ENCODE data around the gene GPATCH8.
"Not testable (repeated sequence)": the region's sequence is repeated elsewhere in the genome, so short reads cannot be mapped to it uniquely, and the experiment has no call there.

GPATCH8 gene

DNA sequence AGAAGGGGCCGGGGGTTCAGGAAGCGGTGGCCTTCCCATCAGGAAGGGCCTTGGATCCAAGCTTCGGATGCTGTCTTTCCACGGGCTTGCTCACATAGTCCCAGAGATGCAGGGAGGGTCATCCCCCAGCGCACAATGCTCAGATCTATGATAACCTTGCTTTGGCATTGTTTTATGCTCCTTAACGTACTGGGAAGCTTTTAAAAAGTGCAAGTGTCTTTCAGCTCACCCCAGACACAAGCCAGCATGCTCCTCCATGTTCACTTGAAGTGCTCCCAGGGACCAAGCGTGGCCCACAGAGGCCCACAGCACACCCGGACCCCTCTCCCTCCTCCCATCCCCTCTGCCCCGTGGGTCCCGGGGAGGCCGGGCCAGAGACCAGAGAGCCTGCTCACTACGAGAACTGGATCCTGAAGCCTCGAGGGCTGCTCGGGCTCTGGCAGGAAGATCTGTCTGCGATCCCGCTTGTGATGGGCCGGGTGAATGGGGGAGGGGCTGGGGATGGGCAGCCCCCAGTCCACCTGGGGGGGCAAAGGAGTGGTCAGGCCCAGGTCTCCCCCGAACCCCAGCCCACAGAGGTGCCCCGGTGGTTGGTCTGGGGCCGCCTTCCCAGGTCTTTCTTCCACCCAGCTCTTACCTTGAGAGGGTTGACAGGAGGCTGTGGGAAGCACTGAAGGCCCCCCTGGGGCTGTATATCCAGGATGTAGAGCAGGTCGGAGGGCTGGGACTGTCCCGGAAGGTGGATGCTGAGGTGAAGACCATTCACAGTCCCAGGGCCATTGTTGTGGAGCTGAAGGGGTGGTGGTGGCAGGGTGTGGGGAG, 127.8 kb downstream of the GPATCH8 start:
- DNase-seq (ENCODE audit: low read depth in 2 of 2) = no peak

DNA sequence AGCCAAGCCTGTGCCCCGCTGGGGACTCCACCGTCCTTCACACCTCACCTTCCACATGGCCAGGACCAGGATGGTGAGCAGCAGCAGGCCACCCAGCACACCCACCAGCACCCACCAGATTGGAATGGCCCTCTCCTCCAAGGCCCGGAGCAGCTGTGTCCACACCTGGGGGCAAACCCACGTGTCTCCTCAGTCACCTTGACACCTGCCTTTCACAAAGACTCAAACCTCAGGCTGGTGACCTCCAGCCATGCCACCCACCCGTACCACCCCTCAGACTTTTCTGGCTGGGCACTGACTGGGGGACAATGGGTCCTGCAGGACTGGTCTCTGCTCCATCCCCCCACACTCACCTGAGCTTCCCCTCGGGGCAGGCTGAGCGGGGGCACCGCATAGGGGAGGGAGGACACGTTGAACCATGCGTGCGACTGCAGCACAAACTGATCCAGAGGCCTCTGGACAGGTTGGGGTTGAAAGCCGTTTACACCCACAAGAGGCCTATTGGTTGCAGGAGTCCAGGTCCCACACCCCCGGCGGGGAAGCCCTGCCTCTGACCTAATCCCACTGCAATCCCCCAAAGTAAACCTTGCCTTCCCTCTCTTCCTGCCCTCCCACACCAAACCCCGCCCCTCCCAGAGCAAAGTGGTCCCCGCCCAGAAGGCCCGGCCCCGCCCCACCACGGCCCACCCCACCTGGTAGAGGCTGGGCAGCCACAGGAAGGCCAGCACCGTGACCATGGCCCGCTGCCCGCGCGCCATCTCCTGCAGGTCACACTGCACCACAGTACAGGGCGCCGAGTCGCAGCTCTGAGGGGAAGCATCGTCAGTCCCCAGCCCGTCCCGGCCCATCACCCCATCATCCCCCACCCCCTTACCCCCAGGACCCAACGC, 128.7 kb downstream of the GPATCH8 start:
- no peak for DNase-seq (ENCODE audit: low read depth in 2 of 2)

DNA sequence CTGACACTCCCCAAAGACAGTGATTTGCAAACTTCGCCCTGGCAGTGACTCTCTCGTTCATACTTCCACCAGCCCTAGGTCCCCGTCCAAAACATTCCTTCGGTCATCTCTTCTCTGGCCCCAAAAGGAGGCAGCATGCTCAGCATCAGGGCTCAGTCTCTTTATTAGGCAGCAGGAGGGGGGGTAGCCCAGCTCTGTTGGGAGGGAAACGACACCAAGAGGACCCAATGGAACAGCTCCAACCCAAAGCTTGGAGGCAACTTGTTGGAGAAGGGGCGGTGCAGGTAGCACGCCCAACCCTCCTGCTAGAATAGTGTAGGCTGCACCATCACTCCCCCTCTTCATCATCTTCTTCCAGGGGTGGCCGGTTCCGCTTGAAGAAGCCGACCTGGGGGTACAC, 131.2 kb downstream of the GPATCH8 start:
- no peak for DNase-seq (ENCODE audit: low read depth in 2 of 2)

DNA sequence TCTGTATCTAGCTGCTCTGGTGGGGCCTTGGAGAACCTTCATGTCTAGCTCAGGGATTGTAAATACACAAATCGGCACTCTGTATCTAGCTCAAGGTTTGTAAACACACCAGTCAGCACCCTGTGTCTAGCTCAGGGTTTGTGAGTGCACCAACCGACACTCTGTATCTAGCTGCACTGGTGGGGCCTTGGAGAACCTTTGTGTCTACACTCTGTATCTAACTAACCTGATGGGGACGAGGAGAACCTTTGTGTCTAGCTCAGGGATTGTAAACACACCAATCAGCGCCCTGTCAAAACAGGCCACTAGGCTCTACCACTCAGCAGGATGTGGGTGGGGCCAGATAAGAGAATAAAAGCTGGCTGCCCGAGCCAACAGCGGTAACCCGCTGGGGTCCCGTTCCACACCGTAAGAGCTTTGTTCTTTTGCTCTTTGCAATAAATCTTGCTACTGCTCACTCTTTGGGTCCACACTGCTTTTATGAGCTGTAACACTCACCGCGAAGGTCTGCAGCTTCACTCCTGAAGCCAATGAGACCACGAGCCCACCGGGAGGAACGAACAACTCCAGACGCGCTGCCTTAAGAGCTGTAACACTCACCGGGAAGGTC, 133.7 kb downstream of the GPATCH8 start:
- DNase-seq (ENCODE audit: low read depth in 2 of 2) = not testable (repeated sequence)

DNA sequence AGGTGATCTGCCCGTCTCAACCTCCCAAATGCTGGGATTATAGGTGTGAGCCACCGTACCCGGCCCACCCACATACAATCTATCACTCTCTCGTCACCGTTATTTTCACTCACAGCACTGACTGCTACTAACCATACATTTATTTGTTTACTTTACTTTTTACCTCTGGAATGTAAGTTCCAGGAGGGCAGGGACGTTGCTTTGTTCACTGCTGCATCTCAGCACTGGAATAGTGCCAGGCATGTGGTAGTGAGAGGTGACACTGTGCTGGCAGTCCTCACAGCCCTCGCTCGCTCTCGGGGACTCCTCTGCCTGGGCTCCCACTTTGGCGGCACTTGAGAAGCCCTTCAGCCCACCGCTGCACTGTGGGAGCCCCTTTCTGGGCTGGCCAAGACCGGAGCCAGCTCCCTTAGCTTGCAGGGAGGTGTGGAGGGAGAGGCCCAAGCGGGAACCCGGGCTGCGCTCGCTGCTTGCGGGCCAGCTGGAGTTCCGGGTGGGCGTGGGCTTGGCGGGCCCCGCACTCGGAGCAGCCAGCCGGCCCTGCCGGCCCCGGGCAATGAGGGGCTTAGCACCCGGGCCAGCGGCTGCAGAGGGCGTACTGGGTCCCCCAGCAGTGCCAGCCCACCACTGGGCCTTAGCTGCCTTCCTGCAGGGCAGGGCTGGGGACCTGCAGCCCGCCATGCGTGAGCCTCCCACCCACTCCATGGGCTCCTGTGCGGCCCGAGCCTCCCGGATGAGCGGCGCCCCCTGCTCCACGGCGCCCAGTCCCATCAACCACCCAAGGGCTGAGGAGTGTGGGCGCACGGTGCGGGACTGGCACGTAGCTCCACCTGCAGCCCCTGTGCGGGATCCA, 134.6 kb downstream of the GPATCH8 start:
- not testable (repeated sequence) for DNase-seq (ENCODE audit: low read depth in 2 of 2)

DNA sequence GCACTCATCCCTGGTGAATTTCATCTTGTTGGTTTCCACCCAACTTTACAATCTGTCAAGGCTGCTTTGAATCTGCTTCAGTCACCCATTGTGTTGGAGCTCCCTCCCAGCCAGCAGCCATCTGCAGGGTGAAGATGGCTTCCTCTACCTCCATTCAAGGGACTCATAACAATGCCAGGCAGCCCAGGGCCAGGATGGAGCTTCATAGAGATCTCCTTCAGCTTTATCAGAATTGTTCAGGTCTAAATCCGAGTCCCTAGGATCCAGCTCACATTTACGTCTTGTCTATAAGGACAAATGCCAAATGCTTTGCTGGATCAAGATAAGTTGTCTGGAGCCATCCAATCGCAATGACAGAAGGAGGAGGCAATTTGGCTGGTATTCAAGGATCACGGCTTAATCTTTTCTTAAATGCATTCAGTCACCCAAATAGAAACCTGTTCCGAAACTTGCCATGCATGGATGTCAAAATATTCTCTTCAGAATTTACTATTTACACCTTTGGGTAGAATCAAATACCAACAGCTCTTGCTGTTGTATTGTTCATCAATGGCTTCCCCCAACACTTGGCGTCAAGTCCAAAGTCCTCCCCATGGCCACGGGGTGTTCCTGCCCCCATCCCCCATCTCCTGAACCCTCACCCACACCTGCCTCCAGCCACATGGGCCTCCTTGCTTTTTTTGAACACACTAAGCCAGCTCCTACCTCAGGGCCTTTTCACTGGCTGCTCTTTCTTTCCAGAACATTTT, 135.8 kb downstream of the GPATCH8 start:
- DNase-seq (ENCODE audit: low read depth in 2 of 2) = no peak

DNA sequence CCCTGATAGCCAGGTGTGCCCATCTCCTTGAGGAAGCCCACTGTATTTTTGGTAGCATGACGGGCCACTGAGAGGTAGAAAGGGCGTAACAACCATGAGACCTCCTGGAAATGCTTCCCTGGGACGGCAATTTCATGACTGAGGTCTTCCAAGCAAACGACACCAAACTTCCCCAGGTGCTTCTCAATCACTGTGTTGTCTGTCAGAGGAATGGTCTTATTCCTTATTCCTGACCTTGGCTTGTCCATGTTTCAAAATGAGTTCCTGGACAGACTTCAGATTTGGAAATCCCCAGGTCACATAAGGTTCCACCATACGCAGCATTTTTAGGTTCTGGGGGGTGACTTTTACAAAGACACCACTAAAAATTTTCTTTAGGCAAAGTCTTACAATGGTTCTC, 138.2 kb downstream of the GPATCH8 start:
- not testable (repeated sequence) for DNase-seq (ENCODE audit: low read depth in 2 of 2)

DNA sequence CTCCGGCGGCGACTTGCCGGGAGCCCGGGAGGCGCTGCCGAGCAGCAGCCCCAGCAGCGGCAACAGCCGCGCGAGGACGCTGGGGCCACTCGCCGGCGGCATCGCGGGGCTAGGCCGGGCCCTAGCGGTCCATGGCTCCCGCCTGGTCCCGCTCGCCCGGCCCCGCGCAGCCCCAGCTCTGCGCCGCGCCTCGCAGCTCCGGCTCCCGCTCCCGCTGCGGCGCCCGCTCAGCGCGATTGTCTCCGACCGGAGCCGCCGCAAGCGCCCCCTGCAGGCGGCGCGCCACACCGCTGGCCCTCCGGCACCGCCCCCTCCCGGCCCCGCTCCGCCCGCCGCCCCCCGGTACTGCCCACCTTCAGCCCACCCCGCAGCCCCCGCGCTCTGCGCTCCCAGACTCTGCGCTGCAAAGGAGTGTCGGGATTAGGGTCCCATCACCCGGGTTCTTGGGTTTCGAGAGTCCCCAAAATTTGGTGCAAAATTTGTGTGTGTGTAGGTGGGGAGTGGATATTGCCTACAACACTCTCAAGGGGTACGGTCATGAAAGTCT, 139.5 kb downstream of the GPATCH8 start, which contains the start of gene FAM171A2:
Gene FAM171A2 (minus strand): TSS at position 241 of the 547 bp plus-strand sequence. CDS start 139 bp downstream, at position 102.
- peak; percentile 58 to 66 for DNase-seq (ENCODE audit: low read depth in 2 of 2)

DNA sequence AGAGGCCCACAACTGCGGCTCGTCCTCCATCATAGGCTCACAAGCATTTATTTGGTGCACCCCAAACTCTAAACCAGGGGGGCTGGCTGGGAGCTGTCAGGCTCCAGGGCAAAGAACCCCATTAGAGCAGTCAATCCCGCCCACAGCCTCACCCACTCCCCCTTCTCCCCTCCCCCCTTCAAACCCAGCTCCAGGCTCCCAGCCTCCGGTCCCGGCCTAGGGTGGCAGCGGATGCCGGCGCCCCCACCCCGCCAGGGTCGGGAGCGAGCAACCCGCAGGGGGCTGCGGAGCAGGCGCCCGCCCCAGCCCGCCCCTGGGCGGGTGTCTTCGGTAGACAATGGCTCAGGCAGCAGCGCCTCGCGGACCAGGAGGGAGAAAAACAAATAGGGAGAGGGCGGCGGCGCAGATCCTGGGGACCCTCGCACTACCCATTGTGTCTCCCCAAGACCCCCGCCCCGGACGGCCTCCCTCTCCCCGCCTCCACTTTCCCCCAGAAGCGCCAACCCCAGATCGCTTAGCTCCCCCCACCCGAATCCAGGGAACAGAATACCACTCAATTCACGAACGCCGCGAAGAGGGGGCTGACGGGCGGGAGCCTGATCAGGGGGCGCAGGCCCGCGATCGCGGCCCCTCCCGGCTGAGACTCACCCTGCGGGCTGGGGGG, 140.1 kb downstream of the GPATCH8 start:
- DNase-seq (ENCODE audit: low read depth in 2 of 2) = no peak

DNA sequence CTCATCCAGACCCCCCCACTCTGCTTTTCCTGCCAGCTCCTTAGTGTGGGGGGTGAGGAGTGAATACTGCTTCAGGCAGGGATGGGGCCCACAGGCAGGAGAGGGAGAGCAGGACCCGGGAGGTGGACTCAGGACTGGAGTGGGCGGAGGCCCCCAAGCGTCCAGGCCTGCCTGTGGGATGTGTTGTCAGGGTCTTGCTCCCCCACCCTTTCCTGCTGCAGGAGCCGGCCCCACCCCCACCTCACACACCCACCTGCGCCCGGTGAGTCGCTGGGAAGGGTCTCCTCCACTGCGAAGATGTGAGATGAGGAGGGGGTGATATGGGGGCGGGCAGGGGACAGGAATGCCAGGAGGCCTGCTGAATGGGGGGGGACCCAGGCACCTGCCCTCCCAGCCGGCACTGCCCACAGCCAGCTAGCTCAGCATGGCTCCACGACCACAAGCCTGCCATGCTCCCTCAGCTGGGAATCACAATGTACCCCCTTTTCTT, 140.7 kb downstream of the GPATCH8 start:
- DNase-seq (ENCODE audit: low read depth in 2 of 2) = no peak

DNA sequence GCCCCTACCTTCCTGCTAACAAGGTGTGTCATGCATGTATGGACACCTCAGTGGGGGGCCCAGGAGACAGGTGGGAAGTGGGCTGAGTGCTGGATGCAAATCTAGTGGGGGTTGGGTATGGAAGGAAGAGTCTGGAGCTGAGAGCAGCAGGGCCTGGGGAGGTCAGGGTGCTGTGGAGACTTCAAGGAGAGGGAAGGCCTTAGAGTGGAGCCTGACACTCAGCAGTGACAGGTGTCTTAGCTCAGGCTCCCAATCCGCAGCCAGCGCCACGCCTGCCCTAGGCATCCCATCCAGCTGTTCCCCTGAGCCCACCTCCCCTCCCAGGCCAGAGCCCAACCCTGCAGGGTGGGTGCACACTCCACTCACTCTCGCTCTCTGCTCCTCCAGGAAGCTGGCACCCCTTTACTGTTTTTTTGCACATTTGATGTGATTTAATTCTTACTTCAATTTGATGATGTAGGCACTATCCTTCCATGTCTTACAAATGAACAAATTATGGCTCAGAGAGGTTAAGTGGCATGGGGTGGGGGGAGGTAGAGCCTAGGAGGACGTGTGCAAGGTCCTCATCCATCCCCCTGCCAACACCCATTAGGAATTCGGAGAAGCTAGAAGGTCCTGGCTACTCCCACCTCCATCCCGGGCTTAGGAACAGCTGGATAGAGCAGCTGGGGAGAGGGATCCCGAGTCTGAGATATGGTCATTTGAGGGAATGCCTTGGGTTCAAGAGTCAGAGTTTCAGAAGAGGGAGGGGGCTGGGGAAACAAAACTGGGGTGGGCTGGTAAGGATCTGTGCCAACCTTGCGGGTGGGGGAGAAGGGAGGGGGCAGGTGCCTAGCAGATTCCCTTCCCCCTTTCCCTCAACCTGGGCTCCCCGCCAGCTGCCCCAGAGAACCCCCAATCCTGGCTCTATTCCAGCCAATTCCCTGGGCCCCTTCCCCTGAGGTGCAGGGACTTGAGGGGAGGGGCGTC, 141.6 kb downstream of the GPATCH8 start:
- no peak for DNase-seq (ENCODE audit: low read depth in 2 of 2)

DNA sequence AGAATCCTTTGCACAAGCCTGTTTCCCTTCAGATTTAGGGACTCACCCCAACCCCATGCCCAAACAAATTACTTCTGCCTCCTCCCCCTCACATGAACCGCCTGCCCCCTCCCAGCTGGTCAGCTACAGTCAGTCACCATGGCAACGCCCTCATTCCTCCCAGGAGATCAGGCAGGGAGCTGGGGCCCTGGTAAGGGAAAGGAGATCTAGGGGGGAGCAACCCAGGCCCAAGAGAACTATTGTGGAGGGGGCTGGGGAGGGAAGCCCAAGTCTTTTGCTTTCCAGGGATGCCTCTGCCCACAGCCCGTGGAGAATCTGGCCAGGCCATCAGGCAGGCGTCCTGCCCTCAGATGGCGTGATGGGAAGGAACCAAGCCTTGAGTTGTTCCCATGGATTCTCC, 142.4 kb downstream of the GPATCH8 start:
- no peak for DNase-seq (ENCODE audit: low read depth in 2 of 2)

DNA sequence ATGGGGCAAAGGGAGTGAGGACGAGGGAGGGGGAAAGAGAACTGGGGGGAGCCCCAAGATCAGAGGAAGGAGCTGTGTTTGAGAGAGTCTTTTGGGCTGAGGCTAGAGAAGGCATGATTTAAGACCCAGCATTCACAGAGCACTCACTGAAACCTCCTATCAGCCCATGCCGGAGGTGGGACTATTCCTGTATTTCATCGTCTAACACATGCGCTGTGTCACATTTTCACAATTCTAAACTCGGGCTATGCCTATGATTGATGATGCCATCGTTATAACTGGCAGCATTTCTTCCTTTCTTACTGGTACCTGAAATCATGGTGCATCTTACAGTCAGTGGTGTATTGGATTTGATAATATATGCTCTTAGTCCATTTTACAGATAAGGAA, 143.1 kb downstream of the GPATCH8 start:
- no peak for DNase-seq (ENCODE audit: low read depth in 2 of 2)

DNA sequence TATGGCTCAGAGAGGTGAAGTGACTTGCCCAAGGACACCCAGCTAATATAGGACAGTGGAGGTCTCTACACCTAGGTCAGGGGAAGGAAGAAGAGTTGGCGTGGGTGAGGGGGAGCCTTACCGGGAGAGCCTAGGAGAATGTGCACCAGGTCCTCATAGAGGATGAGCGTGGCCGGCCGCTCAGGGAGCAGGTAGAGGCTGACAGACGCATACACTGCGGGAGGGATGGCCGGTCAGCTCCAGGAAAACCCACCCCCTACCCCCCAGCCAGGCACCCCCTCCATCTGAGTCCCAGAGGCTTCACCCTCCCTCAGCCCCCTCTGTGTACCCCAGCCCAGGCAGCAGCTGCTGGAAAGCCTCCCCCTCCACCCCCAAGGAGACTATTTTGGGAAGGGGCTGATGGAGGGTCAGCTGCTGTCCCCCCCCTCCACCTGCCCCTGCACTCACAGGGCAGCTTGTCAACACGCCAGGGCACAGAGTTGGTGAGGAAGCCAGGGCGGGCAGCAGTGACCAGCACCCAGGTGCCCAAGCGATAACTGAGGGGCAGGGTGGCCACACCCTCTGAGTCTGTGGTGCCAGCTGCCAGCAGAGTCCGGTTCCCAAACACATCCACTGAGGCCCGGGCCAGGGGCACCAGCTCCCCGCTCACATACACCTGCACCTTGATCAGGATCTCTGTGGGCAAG, 143.6 kb downstream of the GPATCH8 start:
- no peak for DNase-seq (ENCODE audit: low read depth in 2 of 2)

DNA sequence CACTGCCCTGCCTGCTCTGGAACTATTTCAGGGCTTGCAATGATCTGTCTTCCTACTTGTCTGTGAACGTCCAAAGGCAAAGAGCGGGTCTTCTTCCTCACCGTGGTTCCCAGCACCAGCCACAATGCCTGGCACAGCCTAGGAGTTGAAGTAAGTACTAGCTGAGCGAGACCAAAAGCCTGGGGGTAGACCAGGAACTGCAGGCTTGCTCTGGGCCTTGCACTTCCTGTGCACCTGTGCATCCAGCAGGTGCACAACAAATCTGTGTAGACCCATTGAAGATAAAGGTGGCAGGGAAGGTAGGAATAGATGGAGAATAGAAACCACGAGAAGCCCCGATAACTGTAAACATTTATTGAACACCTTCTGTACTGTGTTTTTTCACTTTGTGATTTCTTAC, 144.2 kb downstream of the GPATCH8 start:
- no peak for DNase-seq (ENCODE audit: low read depth in 2 of 2)

DNA sequence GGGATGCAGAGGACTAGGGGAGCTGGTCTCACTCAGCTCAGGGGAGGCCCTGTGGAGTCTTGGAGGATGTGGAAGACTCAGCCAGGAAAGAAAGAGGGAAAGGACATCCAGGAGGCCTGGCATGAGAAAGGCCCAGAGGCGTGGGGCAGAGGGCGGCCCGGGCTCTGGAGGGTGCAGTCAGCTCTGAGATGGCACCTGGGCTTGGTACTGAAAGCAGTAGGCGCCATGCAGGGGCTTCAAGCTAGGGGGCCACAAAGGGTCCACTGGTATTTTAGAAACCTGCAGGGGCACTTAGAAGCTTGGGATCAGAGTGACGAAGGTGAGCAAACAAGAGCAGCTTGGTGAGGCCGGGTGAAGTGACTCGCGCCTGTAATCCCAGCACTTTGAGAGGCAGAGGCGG, 145.1 kb downstream of the GPATCH8 start:
- no peak for DNase-seq (ENCODE audit: low read depth in 2 of 2)

DNA sequence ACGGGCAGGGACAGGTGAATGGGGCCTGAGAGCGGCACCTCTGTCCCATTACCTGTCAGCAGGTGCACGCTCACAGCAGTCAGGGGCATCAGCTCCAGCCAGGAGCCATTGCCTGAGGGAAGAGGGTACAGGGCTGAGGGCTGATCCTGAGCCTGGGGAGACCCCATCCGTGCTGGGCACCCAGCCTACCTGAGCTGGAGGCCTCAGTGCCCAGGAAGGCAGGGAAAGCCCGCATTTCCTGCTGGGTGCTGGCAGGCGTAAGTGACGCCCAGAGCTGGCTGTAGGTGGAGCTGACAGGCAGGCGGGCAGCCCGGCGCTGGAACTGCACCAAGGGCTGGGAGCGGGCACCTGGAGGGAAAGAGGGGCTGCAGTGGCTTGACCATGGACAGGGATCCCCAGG, 147.0 kb downstream of the GPATCH8 start:
- DNase-seq (ENCODE audit: low read depth in 2 of 2) = no peak

DNA sequence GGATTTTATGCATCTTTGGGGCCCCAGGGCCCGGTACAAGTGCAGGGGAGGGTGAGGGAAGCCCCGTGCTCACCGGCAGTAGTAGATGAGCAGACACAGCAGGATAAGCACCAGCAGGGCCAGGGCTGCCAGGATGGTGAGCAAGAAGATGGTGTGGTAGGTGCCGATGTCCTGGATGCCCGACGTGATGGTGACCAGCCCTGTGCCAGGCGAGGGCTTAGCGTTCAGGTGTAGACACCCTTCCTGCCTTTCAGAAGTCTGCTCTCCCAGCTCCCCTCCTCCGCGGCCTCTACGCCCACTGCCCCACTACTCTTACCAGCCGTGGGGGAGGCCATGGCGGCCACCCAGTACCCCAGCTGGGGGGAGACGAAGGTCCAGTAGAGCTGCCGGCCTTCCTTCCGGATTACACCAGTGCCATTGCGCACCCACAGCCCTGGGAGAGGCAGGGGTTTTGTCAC, 147.5 kb downstream of the GPATCH8 start:
- DNase-seq (ENCODE audit: low read depth in 2 of 2) = no peak

Data from stimulated activated CD4-positive, alpha-beta T cell treated with anti-CD3 and anti-CD28 coated beads, Interleukin-1b, Interleukin-23, amount 100 ng/mL, for 4 hours (primary cell).